ENCODE data around the gene NKAPD1. TPM values are rescaled to one million over a fixed set of nuclear protein-coding genes. Genes with fewer than 3 reads are reported as not detected.

NKAPD1 gene
- total and polyA plus RNA-seq, 2 of the 4 experiments (the other 2 are of a cell fraction) = 8.4 to 17.2 TPM

- CTCF ChIA-PET = interaction anchor here (1.8 kb wide), 1 partner anchor 57 kb away, joined by 6 read pairs; no protein-coding TSS in a partner anchor
- TF ChIP-seq RFX5 (IDR thresholded peaks at IDR 0.05; ENCODE audit: low read depth, low read length) = no peak
- no peak for TF ChIP-seq SMC3 (IDR thresholded peaks at IDR 0.05; ENCODE audit: low read depth, low read length)
- no peak for TF ChIP-seq NFE2L2 (IDR thresholded peaks at IDR 0.05; ENCODE audit: low read depth, low read length)
- no peak for TF ChIP-seq MAFK (IDR thresholded peaks at IDR 0.05; ENCODE audit: low read depth, low read length)
- TF ChIP-seq, protein P1, sequence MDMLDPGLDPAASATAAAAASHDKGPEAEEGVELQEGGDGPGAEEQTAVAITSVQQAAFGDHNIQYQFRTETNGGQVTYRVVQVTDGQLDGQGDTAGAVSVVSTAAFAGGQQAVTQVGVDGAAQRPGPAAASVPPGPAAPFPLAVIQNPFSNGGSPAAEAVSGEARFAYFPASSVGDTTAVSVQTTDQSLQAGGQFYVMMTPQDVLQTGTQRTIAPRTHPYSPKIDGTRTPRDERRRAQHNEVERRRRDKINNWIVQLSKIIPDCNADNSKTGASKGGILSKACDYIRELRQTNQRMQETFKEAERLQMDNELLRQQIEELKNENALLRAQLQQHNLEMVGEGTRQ (IDR thresholded peaks at IDR 0.05; ENCODE audit: low read depth, low read length) = no peak
- TF ChIP-seq RCOR1 (IDR thresholded peaks at IDR 0.05; ENCODE audit: insufficient replicate concordance, low read length) = no peak
- TF ChIP-seq FOS (IDR thresholded peaks at IDR 0.05; ENCODE audit: low read depth, low read length) = no peak
- no peak for TF ChIP-seq CHD1 (IDR thresholded peaks at IDR 0.05; ENCODE audit: low read depth, low read length)
- no peak for TF ChIP-seq MAZ (IDR thresholded peaks at IDR 0.05; ENCODE audit: borderline replicate concordance, low read depth, low read length)
- no peak for TF ChIP-seq BHLHE40 (IDR thresholded peaks at IDR 0.05; ENCODE audit: low read depth, low read length)
- TF ChIP-seq CEBPB (IDR thresholded peaks at IDR 0.05; ENCODE audit: low read depth, low read length) = no peak
- no peak for TF ChIP-seq RAD21 (IDR thresholded peaks at IDR 0.05; ENCODE audit: low read length)
- TF ChIP-seq, protein P2, sequence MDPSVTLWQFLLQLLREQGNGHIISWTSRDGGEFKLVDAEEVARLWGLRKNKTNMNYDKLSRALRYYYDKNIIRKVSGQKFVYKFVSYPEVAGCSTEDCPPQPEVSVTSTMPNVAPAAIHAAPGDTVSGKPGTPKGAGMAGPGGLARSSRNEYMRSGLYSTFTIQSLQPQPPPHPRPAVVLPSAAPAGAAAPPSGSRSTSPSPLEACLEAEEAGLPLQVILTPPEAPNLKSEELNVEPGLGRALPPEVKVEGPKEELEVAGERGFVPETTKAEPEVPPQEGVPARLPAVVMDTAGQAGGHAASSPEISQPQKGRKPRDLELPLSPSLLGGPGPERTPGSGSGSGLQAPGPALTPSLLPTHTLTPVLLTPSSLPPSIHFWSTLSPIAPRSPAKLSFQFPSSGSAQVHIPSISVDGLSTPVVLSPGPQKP (IDR thresholded peaks at IDR 0.05; ENCODE audit: borderline replicate concordance, low read depth, low read length) = no peak
- no peak for TF ChIP-seq MXI1 (IDR thresholded peaks at IDR 0.05; ENCODE audit: borderline replicate concordance, low read depth, low read length)
- TF ChIP-seq POLR2A (IDR thresholded peaks at IDR 0.05; ENCODE audit: low read depth, low read length) = no peak
- no peak for TF ChIP-seq CTCF (conservative IDR thresholded peaks at IDR 0.05; ENCODE audit: low read depth, low read length)
- Histone ChIP-seq H3K9me1 (ENCODE audit: insufficient read depth, low read length) (no peaks in the 10 kb centered on the region; the same call in none of the 2 replicates), H3K79me1 (ENCODE audit: low read depth in 1 of 2, low read length in 2 of 2) (peaks cover 0 to 3% of the 10 kb centered on the region in 2 experiments; a peak in 2 of 4 replicates), H3K14ac (replicated peaks; ENCODE audit: low read depth, low read length) (no peak overlapping the region), H2BK15ac (ENCODE audit: low read depth, low read length) (no peak overlapping the region), H2AFZ (replicated peaks; ENCODE audit: low read length, poor library complexity) (no peak overlapping the region), H2BK5ac (ENCODE audit: low read depth, low read length, poor library complexity, severe bottlenecking) (no peak overlapping the region), H2AK9ac (replicated peaks; ENCODE audit: low read depth, low read length, poor library complexity) (no peak overlapping the region), H3K27ac (ENCODE audit: insufficient read depth, low read length) (no peak overlapping the region), H3K27me3 (ENCODE audit: control insufficient read depth, insufficient read depth, low read length) (no peaks in the 10 kb centered on the region), H4K5ac (ENCODE audit: low read depth, low read length) (no peak overlapping the region), H3K4me2 (ENCODE audit: low read depth, low read length) (no peak overlapping the region), H3K4me3 (ENCODE audit: insufficient read depth, low read depth, low read length) (no peak overlapping the region), H3K9me3 (ENCODE audit: control insufficient read depth, insufficient read depth, low read length) (no peaks in the 10 kb centered on the region), H4K91ac (ENCODE audit: insufficient read depth, low read depth, low read length) (no peak overlapping the region), H3K4me1 (ENCODE audit: control insufficient read depth, insufficient read depth, low read length) (no peaks in the 10 kb centered on the region), H3K56ac (ENCODE audit: extremely low read depth, insufficient read depth, low read length) (no peak overlapping the region), H2BK20ac (ENCODE audit: low read depth, low read length) (no peak overlapping the region), H3K36me3 (ENCODE audit: control insufficient read depth, insufficient read depth, low read length) (peaks cover 19% of the 10 kb centered on the region), H4K8ac (ENCODE audit: low read depth in 2 of 2, low read length in 2 of 2) (no peak overlapping the region), H3K4ac (ENCODE audit: low read depth, low read length) (no peak overlapping the region), H3K23ac (ENCODE audit: low read depth, low read length) (no peak overlapping the region), H3K18ac (ENCODE audit: low read depth, low read length) (no peak overlapping the region), H2BK120ac (ENCODE audit: low read depth, low read length) (no peak overlapping the region), H2AK5ac (ENCODE audit: low read depth, low read length) (no peak overlapping the region), H3K9ac (ENCODE audit: low read depth, low read length) (no peak overlapping the region), H4K20me1 (ENCODE audit: insufficient read depth, low read length) (no peaks in the 10 kb centered on the region)
- in situ Hi-C loops (cut with MboI; ENCODE audit: low sequenced_read_pairs) (no loop called here), dilution Hi-C loops (cut with HindIII; ENCODE audit: low sequenced_read_pairs, unreplicated experiment) (no loop called here), intact Hi-C loops (cut with micrococcal nuclease) (no loop called here)
- POLR2A ChIA-PET (ENCODE audit: unreplicated experiment) = no interaction called here
- no TSS peak for BruUV-seq (replicated peaks)
- 100% methylated on average over 1 of the region's 4 CpGs; no CpG with 5 or more reads in 1 of the 2 experiments for WGBS, 2 experiments (ENCODE audit: extremely low coverage in 2 of 2, insufficient read length in 1 of 2)
- DNase-seq (no peak), ATAC-seq (ENCODE audit: low read depth) (no peak)
Measured at GRCh38 chr11:112057170-112057569, 16.9 kb upstream of the NKAPD1 start.

Data from IMR-90 (cell line).